H1 (cell line): ENCODE measurements around the gene NDC80.

ENCODE experiments used
- E2F6 ChIP-seq: IDR thresholded peaks from 2 replicates; pipeline ENCODE4 v1.6.1; 2012; ENCODE audit warnings: inconsistent platforms
- EGR1 ChIP-seq: IDR thresholded peaks from 2 replicates; pipeline ENCODE4 v1.6.1; 2011; ENCODE audit warnings: low read depth, low read length, borderline replicate concordance
- EP300 ChIP-seq, 2 experiments: IDR thresholded peaks; 1 replicate in 1 of 2; 2 replicates in 1 of 2; pipeline ENCODE4 v1.6.1; 2011 to 2012; ENCODE audit warnings: low read depth in 2 of 2, low read length in 2 of 2, mild to moderate bottlenecking in 2 of 2, borderline replicate concordance in 1 of 2, inconsistent platforms in 1 of 2, moderate library complexity in 1 of 2
- EZH2 ChIP-seq: fragments of 200-600 bp; sonication (generic); IDR thresholded peaks from 2 replicates; pipeline ENCODE4 v1.7.1; 2012; ENCODE audit warnings: low read depth, mild to moderate bottlenecking, moderate library complexity, low read length, inconsistent platforms; ENCODE audit not compliant: severe bottlenecking
- GABPA ChIP-seq: IDR thresholded peaks from 2 replicates; pipeline ENCODE4 v1.6.1; 2011; ENCODE audit warnings: mild to moderate bottlenecking, low read length, moderate library complexity, borderline replicate concordance; ENCODE audit not compliant: insufficient read depth
- KDM5A ChIP-seq: fragments of 200-600 bp; IDR thresholded peaks from 2 replicates; pipeline ENCODE4 v1.7.1; 2012; ENCODE audit warnings: mild to moderate bottlenecking, low read length, inconsistent platforms, mixed read lengths
- POLR2A ChIP-seq, 2 experiments: IDR thresholded peaks; 1 replicate in 1 of 2; 2 replicates in 1 of 2; pipeline ENCODE4 v1.6.1; 2011; ENCODE audit warnings: low read depth in 2 of 2, low read length in 2 of 2, mild to moderate bottlenecking in 2 of 2; ENCODE audit errors: control extremely low read depth in 1 of 2
- POLR2AphosphoS5 ChIP-seq: IDR thresholded peaks from 2 replicates; pipeline ENCODE4 v1.6.1; 2011; ENCODE audit warnings: low read depth, low read length
- RNF2 ChIP-seq: fragments of 200-900, 300-1000 bp; sonication (generic); IDR thresholded peaks from 2 replicates; pipeline ENCODE4 v1.7.1; 2016; ENCODE audit warnings: borderline replicate concordance, low read depth, mild to moderate bottlenecking, antibody characterized with exemption, low read length; ENCODE audit not compliant: poor library complexity, severe bottlenecking; ENCODE audit errors: missing control alignments
- SIN3A ChIP-seq, 2 experiments: IDR thresholded peaks in 1 of 2; conservative IDR thresholded peaks in 1 of 2; 2 replicates each; pipeline ENCODE4 v1.6.1; 2011 to 2012; ENCODE audit warnings: low read length in 2 of 2, improper control_type of control experiment in 1 of 2, low read depth in 1 of 2, mild to moderate bottlenecking in 1 of 2
- SP1 ChIP-seq: IDR thresholded peaks from 2 replicates; pipeline ENCODE4 v1.6.1; 2011; ENCODE audit warnings: low read depth, low read length
- SRF ChIP-seq: IDR thresholded peaks from 2 replicates; pipeline ENCODE4 v1.6.1; 2011; ENCODE audit warnings: mild to moderate bottlenecking, low read depth, low read length, moderate library complexity
- SUZ12 ChIP-seq: fragments of 200-600 bp; sonication (generic); IDR thresholded peaks from 2 replicates; pipeline ENCODE4 v1.6.1; 2012; ENCODE audit warnings: mild to moderate bottlenecking, inconsistent platforms, low read length, moderate library complexity, mixed read lengths
- TAF1 ChIP-seq: IDR thresholded peaks from 2 replicates; pipeline ENCODE4 v1.6.1; 2011; ENCODE audit warnings: mild to moderate bottlenecking, low read depth, low read length

GRCh38 chr18:2571200-2572170, at the start of gene NDC80, which contains the start of gene METTL4:
- no peak for TF ChIP-seq EP300 (IDR thresholded peaks at IDR 0.05; ENCODE audit: borderline replicate concordance in 1 of 2, low read depth in 2 of 2, low read length in 2 of 2)
- peak; percentile 89 for TF ChIP-seq SRF
- no peak for TF ChIP-seq EZH2
- TF ChIP-seq SUZ12 = no peak
- peak in 1 of 2 experiments; percentile 58; a peak in 1 of 3 replicates for TF ChIP-seq POLR2A (IDR thresholded peaks at IDR 0.05; ENCODE audit: control extremely low read depth in 1 of 2, low read depth in 2 of 2, low read length in 2 of 2)
- TF ChIP-seq POLR2AphosphoS5 = peak; percentile 85
- TF ChIP-seq SP1 = no peak
- TF ChIP-seq E2F6 = peak; percentile 51; the same call in 1 of the 2 replicates
- TF ChIP-seq EGR1 = no peak
- TF ChIP-seq KDM5A = peak; percentile 60
- no peak for TF ChIP-seq RNF2
- peak; percentile 85 for TF ChIP-seq TAF1
- TF ChIP-seq SIN3A (conservative IDR thresholded peaks at IDR 0.05 in 1 of 2, IDR thresholded peaks at IDR 0.05 in 1 of 2; ENCODE audit: low read depth in 1 of 2, low read length in 2 of 2) = peak; percentile 36 to 97; a peak in 2 of 4 replicates
- no peak for TF ChIP-seq GABPA
